ENCODE data around the gene KRTAP2-3. TPM values are rescaled to one million over a fixed set of nuclear protein-coding genes. Genes with fewer than 3 reads are reported as not detected.
"Not testable (repeated sequence)": the region's sequence is repeated elsewhere in the genome, so short reads cannot be mapped to it uniquely, and the experiment has no call there.

Gene KRTAP2-3
- total and polyA plus RNA-seq, 10 of the 15 experiments (the other 5 are each of a cell fraction or from before 2014, with no cell fraction given) = not detected

- Histone ChIP-seq H3K27ac (ENCODE audit: control insufficient read depth, insufficient read depth) (no peak overlapping the region), H2AFZ (ENCODE audit: control insufficient read depth, low read depth, low read length) (no peak overlapping the region), H3K4me2 (ENCODE audit: control insufficient read depth, insufficient read depth) (no peak overlapping the region), H3K9me3 (replicated peaks; ENCODE audit: control insufficient read depth, insufficient read depth, low read length) (no peaks in the 10 kb centered on the region), H3K9ac (ENCODE audit: control insufficient read depth, insufficient read depth, low read length) (no peak overlapping the region), H3K36me3 (ENCODE audit: control insufficient read depth in 2 of 2, insufficient read depth in 2 of 2, low read length in 1 of 2) (no peaks in the 10 kb centered on the region), H3K27me3 (replicated peaks in 1 of 2; ENCODE audit: control insufficient read depth in 2 of 2, insufficient read depth in 2 of 2, low read length in 1 of 2) (no peaks in the 10 kb centered on the region), H4K20me1 (ENCODE audit: control insufficient read depth, insufficient read depth) (no peaks in the 10 kb centered on the region), H3K79me2 (ENCODE audit: control insufficient read depth, insufficient read depth, low read length) (no peaks in the 10 kb centered on the region), H3K4me1 (ENCODE audit: control insufficient read depth, insufficient read depth, low read length) (no peaks in the 10 kb centered on the region), H3K4me3 (no peak overlapping the region)
- BruUV-seq (replicated peaks) = no TSS peak
- POLR2A ChIA-PET = no interaction called here
- no peak for DNase-seq (ENCODE audit: low read depth, low spot score)
- intact Hi-C loops (cut with micrococcal nuclease; ENCODE audit: unreplicated experiment) = no loop called here
- ATAC-seq = no peak
- SMC1A ChIA-PET (ENCODE audit: uncharacterized antibody, unreplicated experiment) = no interaction called here
- FAIRE-seq = no peak
- RAD21 ChIA-PET (ENCODE audit: unreplicated experiment) = no interaction called here
- TF ChIP-seq, protein P1, sequence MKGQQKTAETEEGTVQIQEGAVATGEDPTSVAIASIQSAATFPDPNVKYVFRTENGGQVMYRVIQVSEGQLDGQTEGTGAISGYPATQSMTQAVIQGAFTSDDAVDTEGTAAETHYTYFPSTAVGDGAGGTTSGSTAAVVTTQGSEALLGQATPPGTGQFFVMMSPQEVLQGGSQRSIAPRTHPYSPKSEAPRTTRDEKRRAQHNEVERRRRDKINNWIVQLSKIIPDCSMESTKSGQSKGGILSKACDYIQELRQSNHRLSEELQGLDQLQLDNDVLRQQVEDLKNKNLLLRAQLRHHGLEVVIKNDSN (IDR thresholded peaks at IDR 0.05; ENCODE audit: borderline replicate concordance, extremely low read length, insufficient read depth, low read depth, low read length) = no peak
- CTCF ChIA-PET = no interaction called here
- 0% methylated on average over 1 of the region's 1 CpG for WGBS (ENCODE audit: insufficient coverage, insufficient replicate concordance, low lambda C conversion rate, missing lambda C conversion rate)
- in situ Hi-C loops (cut with MboI) = no loop called here
Measured at GRCh38 chr17:41107941-41108450, 48.1 kb upstream of the KRTAP2-3 start.

DNA sequence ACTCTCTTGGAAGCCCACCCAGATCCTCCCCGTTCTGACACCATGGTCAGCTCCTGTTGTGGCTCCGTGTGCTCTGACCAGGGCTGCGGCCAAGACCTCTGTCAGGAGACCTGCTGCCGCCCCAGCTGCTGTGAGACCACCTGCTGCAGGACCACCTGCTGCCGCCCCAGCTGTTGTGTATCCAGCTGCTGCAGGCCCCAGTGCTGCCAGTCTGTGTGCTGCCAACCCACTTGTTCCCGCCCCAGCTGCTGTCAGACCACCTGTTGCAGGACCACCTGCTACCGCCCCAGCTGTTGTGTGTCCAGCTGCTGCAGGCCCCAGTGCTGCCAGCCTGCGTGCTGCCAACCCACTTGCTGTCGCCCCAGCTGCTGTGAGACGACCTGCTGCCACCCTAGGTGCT is 45.4 kb upstream of the KRTAP2-3 start, which contains the start of gene KRTAP4-9:
TSS of gene KRTAP4-9 (plus strand) at position 43 of the 400 bp plus-strand sequence. CDS start at position 43, 0 bp downstream.
- H3K79me2 ChIP-seq (ENCODE audit: control insufficient read depth, insufficient read depth, low read length); DNase-seq (ENCODE audit: low read depth, low spot score); RAD21 ChIA-PET (ENCODE audit: unreplicated experiment); H3K9ac ChIP-seq (ENCODE audit: control insufficient read depth, insufficient read depth, low read length); CTCF ChIA-PET; H3K36me3 ChIP-seq (ENCODE audit: control insufficient read depth in 2 of 2, insufficient read depth in 2 of 2, low read length in 1 of 2); ATAC-seq; POLR2A ChIA-PET; SMC1A ChIA-PET (ENCODE audit: uncharacterized antibody, unreplicated experiment); FAIRE-seq; H3K27me3 ChIP-seq (replicated peaks in 1 of 2; ENCODE audit: control insufficient read depth in 2 of 2, insufficient read depth in 2 of 2, low read length in 1 of 2); intact Hi-C loops (cut with micrococcal nuclease; ENCODE audit: unreplicated experiment); H2AFZ ChIP-seq (ENCODE audit: control insufficient read depth, low read depth, low read length); BruUV-seq (replicated peaks); H3K4me1 ChIP-seq (ENCODE audit: control insufficient read depth, insufficient read depth, low read length); in situ Hi-C loops (cut with MboI); H4K20me1 ChIP-seq (ENCODE audit: control insufficient read depth, insufficient read depth); H3K4me2 ChIP-seq (ENCODE audit: control insufficient read depth, insufficient read depth); H3K4me3 ChIP-seq; H3K27ac ChIP-seq (ENCODE audit: control insufficient read depth, insufficient read depth); H3K9me3 ChIP-seq (replicated peaks; ENCODE audit: control insufficient read depth, insufficient read depth, low read length): not testable (repeated sequence)
- WGBS (ENCODE audit: insufficient coverage, insufficient replicate concordance, low lambda C conversion rate, missing lambda C conversion rate) = 22% methylated on average over 10 of the region's 10 CpGs

- POLR2A ChIA-PET; H3K9ac ChIP-seq (ENCODE audit: control insufficient read depth, insufficient read depth, low read length); BruUV-seq (replicated peaks): not testable (repeated sequence)
Measured at GRCh38 chr17:41104386-41105038, 44.6 kb upstream of the KRTAP2-3 start.

More at GRCh38 chr17:41104386-41105038, 44.6 kb upstream of the KRTAP2-3 start:
- H3K79me2 ChIP-seq (ENCODE audit: control insufficient read depth, insufficient read depth, low read length); H3K4me3 ChIP-seq; H3K4me2 ChIP-seq (ENCODE audit: control insufficient read depth, insufficient read depth); CTCF ChIA-PET; H3K36me3 ChIP-seq (ENCODE audit: control insufficient read depth in 2 of 2, insufficient read depth in 2 of 2, low read length in 1 of 2); H2AFZ ChIP-seq (ENCODE audit: control insufficient read depth, low read depth, low read length); intact Hi-C loops (cut with micrococcal nuclease; ENCODE audit: unreplicated experiment); H3K27me3 ChIP-seq (replicated peaks in 1 of 2; ENCODE audit: control insufficient read depth in 2 of 2, insufficient read depth in 2 of 2, low read length in 1 of 2); in situ Hi-C loops (cut with MboI); H4K20me1 ChIP-seq (ENCODE audit: control insufficient read depth, insufficient read depth); SMC1A ChIA-PET (ENCODE audit: uncharacterized antibody, unreplicated experiment); RAD21 ChIA-PET (ENCODE audit: unreplicated experiment); DNase-seq (ENCODE audit: low read depth, low spot score); H3K4me1 ChIP-seq (ENCODE audit: control insufficient read depth, insufficient read depth, low read length); FAIRE-seq; ATAC-seq; H3K9me3 ChIP-seq (replicated peaks; ENCODE audit: control insufficient read depth, insufficient read depth, low read length); H3K27ac ChIP-seq (ENCODE audit: control insufficient read depth, insufficient read depth): not testable (repeated sequence)
- WGBS (ENCODE audit: insufficient coverage, insufficient replicate concordance, low lambda C conversion rate, missing lambda C conversion rate) = 0% methylated on average over 2 of the region's 2 CpGs

All from GM12878 (cell line).